HG03097 (cell line): Measurements from ENCODE around the gene OFD1.

Source experiments
- ATAC-seq: cut with Tn5 transposase; IDR thresholded peaks from one replicate; pipeline ENCODE4 v1.9.1; 2021; ENCODE audit not compliant: unreplicated experiment, low FRiP score

The OFD1 gene

GRCh38 chrX:13790206-13791131, 55.9 kb downstream of the OFD1 start:
- ATAC-seq: no peak

GRCh38 chrX:13791145-13791544, 56.6 kb downstream of the OFD1 start:
- ATAC-seq: no peak

GRCh38 chrX:13791559-13791958, 57.0 kb downstream of the OFD1 start:
- no peak for ATAC-seq

GRCh38 chrX:13793897-13794296, 59.3 kb downstream of the OFD1 start:
- ATAC-seq: no peak

- ATAC-seq: no peak
Measured at GRCh38 chrX:13794417-13794816, 59.9 kb downstream of the OFD1 start.

GRCh38 chrX:13797512-13797911, 63.0 kb downstream of the OFD1 start:
- no peak for ATAC-seq

- no peak for ATAC-seq
Measured at GRCh38 chrX:13798184-13798583, 63.6 kb downstream of the OFD1 start.

GRCh38 chrX:13803116-13803515, 68.6 kb downstream of the OFD1 start:
- ATAC-seq: no peak

- no peak for ATAC-seq
Measured at GRCh38 chrX:13805241-13805640, 70.7 kb downstream of the OFD1 start.

- ATAC-seq: no peak
Measured at GRCh38 chrX:13808293-13808692, 73.7 kb downstream of the OFD1 start.

GRCh38 chrX:13808865-13809264, 74.3 kb downstream of the OFD1 start:
- ATAC-seq: no peak

GRCh38 chrX:13815664-13816063, 81.1 kb downstream of the OFD1 start:
- no peak for ATAC-seq

- ATAC-seq: no peak
Measured at GRCh38 chrX:13816176-13816575, 81.6 kb downstream of the OFD1 start.

- ATAC-seq: no peak
Measured at GRCh38 chrX:13816643-13817627, 82.4 kb downstream of the OFD1 start, which contains the start of gene GPM6B. Gene GPM6B, minus strand, starts transcription at chrX:13817093. Its CDS starts 189 bp downstream, at chrX:13816904.
